OCI-LY1 (cell line): ENCODE results near the gene IPCEF1.

Experiments
- H2AFZ ChIP-seq: fragments of 200-600 bp; sonication (generic), shearing (Covaris generic); 2 replicates; pipeline ENCODE4 v1.6.0; 2014; ENCODE audit warnings: antibody characterized with exemption, mild to moderate bottlenecking, low read length
- H3F3A ChIP-seq: fragments of 200-600 bp; sonication (generic), shearing (Covaris generic); 2 replicates; pipeline ENCODE4 v1.6.0; 2014; ENCODE audit warnings: mild to moderate bottlenecking, antibody characterized with exemption, low read length, moderate library complexity; ENCODE audit not compliant: insufficient read depth
- H3K27ac ChIP-seq: fragments of 200-600 bp; sonication (generic); 2 replicates; pipeline ENCODE4 v1.5.1; 2014; ENCODE audit warnings: low read length, mixed run types, mild to moderate bottlenecking, low read depth; ENCODE audit not compliant: poor library complexity, severe bottlenecking
- H3K27me3 ChIP-seq: fragments of 200-600 bp; sonication (generic); 2 replicates; pipeline ENCODE4 v1.6.0; 2014; ENCODE audit warnings: antibody characterized with exemption, mild to moderate bottlenecking, low read length, moderate library complexity; ENCODE audit not compliant: insufficient read depth
- H3K36me3 ChIP-seq: fragments of 200-600 bp; sonication (generic); 2 replicates; pipeline ENCODE4 v1.6.1; 2014; ENCODE audit warnings: mild to moderate bottlenecking, antibody characterized with exemption, low read length, moderate library complexity, mixed read lengths; ENCODE audit not compliant: insufficient read depth
- H3K4me1 ChIP-seq: fragments of 200-600 bp; sonication (generic); 2 replicates; pipeline ENCODE4 v1.5.1; 2014; ENCODE audit warnings: mild to moderate bottlenecking, low read length, moderate library complexity; ENCODE audit not compliant: insufficient read depth, severe bottlenecking
- H3K4me2 ChIP-seq: fragments of 200-600 bp; sonication (generic), shearing (Covaris generic); 2 replicates; pipeline ENCODE4 v1.6.1; 2014; ENCODE audit warnings: low read length
- H3K4me3 ChIP-seq: fragments of 200-600 bp; sonication (generic); 2 replicates; pipeline ENCODE4 v1.5.1; 2014; ENCODE audit warnings: low read length, low read depth, mild to moderate bottlenecking, mixed read lengths; ENCODE audit not compliant: poor library complexity, severe bottlenecking
- H3K79me2 ChIP-seq: fragments of 200-600 bp; shearing (Covaris generic); 2 replicates; pipeline ENCODE4 v1.6.1; 2016; ENCODE audit warnings: mixed run types, low read length, mixed read lengths; ENCODE audit not compliant: insufficient read depth
- H3K9ac ChIP-seq: fragments of 200-600 bp; sonication (generic), shearing (Covaris generic); 2 replicates; pipeline ENCODE4 v1.6.1; 2014; ENCODE audit warnings: mild to moderate bottlenecking, low read length, mixed read lengths
- H3K9me2 ChIP-seq: fragments of 200-600 bp; sonication (generic), shearing (Covaris generic); 2 replicates; pipeline ENCODE4 v1.6.1; 2014; ENCODE audit warnings: low read depth, mild to moderate bottlenecking, low read length, mixed read lengths
- H3K9me3 ChIP-seq: fragments of 200-600 bp; shearing (Covaris generic); 2 replicates; pipeline ENCODE4 v1.6.1; 2014; ENCODE audit warnings: low read length, mixed read lengths
- H4K20me1 ChIP-seq: fragments of 200-600 bp; sonication (generic), shearing (Covaris generic); 2 replicates; pipeline ENCODE4 v1.6.0; 2016; ENCODE audit warnings: mild to moderate bottlenecking, low read length; ENCODE audit not compliant: insufficient read depth
- CTCF ChIP-seq: fragments of 200-600 bp; sonication (generic), shearing (Covaris generic); IDR thresholded peaks from 2 replicates; pipeline ENCODE4 v1.5.1; 2017; ENCODE audit warnings: mild to moderate bottlenecking, antibody characterized with exemption, low read length, moderate library complexity, mixed read lengths
- EZH2 ChIP-seq: fragments of 200-600 bp; sonication (generic), shearing (Covaris generic); IDR thresholded peaks from 2 replicates; pipeline ENCODE4 v1.8.0; 2017; ENCODE audit warnings: borderline replicate concordance, mixed run types, mild to moderate bottlenecking, antibody characterized with exemption, low read length, moderate library complexity, mixed read lengths

Gene IPCEF1

GRCh38 chr6:154239392-154239791 lies 117.2 kb downstream of the IPCEF1 start:
- Histone ChIP-seq H3K27ac (no peak overlapping the region), H3K4me1 (no peaks in the 10 kb centered on the region)

GRCh38 chr6:154238831-154239230 lies 117.8 kb downstream of the IPCEF1 start:
- H3K9me2 ChIP-seq: no peaks in the 10 kb centered on the region
- no peak overlapping the region for H3K4me2 ChIP-seq
- H3F3A ChIP-seq: no peaks in the 10 kb centered on the region
- H4K20me1 ChIP-seq: no peaks in the 10 kb centered on the region
- H3K79me2 ChIP-seq: no peaks in the 10 kb centered on the region
- no peak overlapping the region for H2AFZ ChIP-seq
- no peak overlapping the region for H3K27ac ChIP-seq
- H3K4me1 ChIP-seq: no peaks in the 10 kb centered on the region
- no peaks in the 10 kb centered on the region for H3K27me3 ChIP-seq
- H3K9me3 ChIP-seq: no peaks in the 10 kb centered on the region
- TF ChIP-seq CTCF (no peak), EZH2 (no peak)
- H3K9ac ChIP-seq: no peak overlapping the region
- H3K4me3 ChIP-seq: no peak overlapping the region
- no peaks in the 10 kb centered on the region for H3K36me3 ChIP-seq

More at GRCh38 chr6:154239392-154239791, 117.2 kb downstream of the IPCEF1 start:
- TF ChIP-seq EZH2 (no peak), CTCF (no peak)
- Histone ChIP-seq H3K4me3 (no peak overlapping the region), H3K9me3 (no peaks in the 10 kb centered on the region), H3F3A (no peaks in the 10 kb centered on the region), H3K36me3 (no peaks in the 10 kb centered on the region), H3K9me2 (no peaks in the 10 kb centered on the region), H3K79me2 (no peaks in the 10 kb centered on the region), H3K4me2 (no peak overlapping the region), H4K20me1 (no peaks in the 10 kb centered on the region), H3K9ac (no peak overlapping the region), H3K27me3 (no peaks in the 10 kb centered on the region), H2AFZ (no peak overlapping the region)

GRCh38 chr6:154236646-154237301 lies 119.8 kb downstream of the IPCEF1 start:
- no peak overlapping the region for H3K9ac ChIP-seq
- no peaks in the 10 kb centered on the region for H3K79me2 ChIP-seq
- no peaks in the 10 kb centered on the region for H3F3A ChIP-seq
- no peak overlapping the region for H3K4me3 ChIP-seq
- no peaks in the 10 kb centered on the region for H3K4me1 ChIP-seq
- no peaks in the 10 kb centered on the region for H3K9me2 ChIP-seq
- H2AFZ ChIP-seq: no peak overlapping the region
- no peaks in the 10 kb centered on the region for H3K27me3 ChIP-seq
- H3K27ac ChIP-seq: no peak overlapping the region
- no peaks in the 10 kb centered on the region for H4K20me1 ChIP-seq
- no peaks in the 10 kb centered on the region for H3K36me3 ChIP-seq
- H3K9me3 ChIP-seq: no peaks in the 10 kb centered on the region
- TF ChIP-seq CTCF: no peak
- no peak for TF ChIP-seq EZH2
- H3K4me2 ChIP-seq: no peak overlapping the region
